NT2/D1 (cell line): Measurements from ENCODE around the gene NKAIN2.

Experiments
- YY1 ChIP-seq: IDR thresholded peaks from 2 replicates; pipeline ENCODE4 v1.6.1; 2011; ENCODE audit not compliant: insufficient read length, insufficient read depth
- ZNF274 ChIP-seq: IDR thresholded peaks from 2 replicates; pipeline ENCODE4 v1.6.1; 2011; ENCODE audit warnings: mild to moderate bottlenecking, low read depth, low read length

DNA sequence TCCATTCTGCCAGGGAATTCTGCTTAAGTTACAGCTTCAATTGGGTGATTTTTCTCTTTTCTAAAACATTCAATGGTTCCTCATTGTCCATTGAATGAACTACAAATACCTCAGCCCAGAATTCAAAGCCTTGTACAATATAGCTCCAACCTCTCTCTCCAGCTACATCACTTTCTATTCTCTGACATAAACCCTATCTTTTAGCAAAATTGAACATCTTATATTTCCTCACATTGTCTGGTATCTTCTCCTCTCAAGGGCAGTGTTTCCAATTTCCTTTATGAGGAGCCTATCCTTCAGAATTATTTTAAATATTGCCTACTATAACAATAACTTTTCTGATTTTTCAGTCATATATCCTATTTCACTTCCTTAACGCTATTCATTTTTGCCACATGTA lies 955.0 kb downstream of the NKAIN2 start:
- no peak for TF ChIP-seq YY1
- TF ChIP-seq ZNF274: no peak
